DOHH2 (cell line): ENCODE results near the gene CSGALNACT2.

Experiments used
- EZH2phosphoT487 ChIP-seq: fragments of 200-600 bp; sonication (generic); IDR thresholded peaks from 2 replicates; pipeline ENCODE4 v1.6.1; 2017; ENCODE audit warnings: borderline replicate concordance, mild to moderate bottlenecking, antibody characterized with exemption, low read length, moderate library complexity, mixed read lengths
- TF ChIP-seq, protein P1 (sequence below): fragments of 200-600 bp; sonication (generic); IDR thresholded peaks from one replicate; pipeline ENCODE4 v1.5.1; 2014; ENCODE audit warnings: antibody characterized with exemption, mild to moderate bottlenecking, low read depth, low read length; ENCODE audit not compliant: poor library complexity, severe bottlenecking

DNA sequence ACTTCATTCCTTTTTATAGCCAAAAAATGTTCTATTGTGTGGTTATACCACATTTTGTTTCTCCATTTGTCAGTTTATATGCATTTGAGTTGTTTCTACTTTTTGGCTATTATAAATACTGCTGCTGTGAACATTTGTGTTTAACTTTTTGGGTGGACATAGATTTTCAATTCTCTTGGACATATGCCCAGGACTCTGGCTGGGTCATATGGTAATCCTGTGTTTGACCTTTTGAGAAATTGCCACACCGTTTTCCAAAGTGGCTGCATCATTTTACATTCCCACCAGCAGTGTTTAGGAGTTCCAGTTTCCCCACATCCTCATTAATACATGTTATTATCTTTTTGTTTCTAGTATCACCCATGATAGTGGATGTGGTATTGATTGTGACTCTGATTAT, 39.4 kb downstream of the CSGALNACT2 start:
- TF ChIP-seq, protein P1, sequence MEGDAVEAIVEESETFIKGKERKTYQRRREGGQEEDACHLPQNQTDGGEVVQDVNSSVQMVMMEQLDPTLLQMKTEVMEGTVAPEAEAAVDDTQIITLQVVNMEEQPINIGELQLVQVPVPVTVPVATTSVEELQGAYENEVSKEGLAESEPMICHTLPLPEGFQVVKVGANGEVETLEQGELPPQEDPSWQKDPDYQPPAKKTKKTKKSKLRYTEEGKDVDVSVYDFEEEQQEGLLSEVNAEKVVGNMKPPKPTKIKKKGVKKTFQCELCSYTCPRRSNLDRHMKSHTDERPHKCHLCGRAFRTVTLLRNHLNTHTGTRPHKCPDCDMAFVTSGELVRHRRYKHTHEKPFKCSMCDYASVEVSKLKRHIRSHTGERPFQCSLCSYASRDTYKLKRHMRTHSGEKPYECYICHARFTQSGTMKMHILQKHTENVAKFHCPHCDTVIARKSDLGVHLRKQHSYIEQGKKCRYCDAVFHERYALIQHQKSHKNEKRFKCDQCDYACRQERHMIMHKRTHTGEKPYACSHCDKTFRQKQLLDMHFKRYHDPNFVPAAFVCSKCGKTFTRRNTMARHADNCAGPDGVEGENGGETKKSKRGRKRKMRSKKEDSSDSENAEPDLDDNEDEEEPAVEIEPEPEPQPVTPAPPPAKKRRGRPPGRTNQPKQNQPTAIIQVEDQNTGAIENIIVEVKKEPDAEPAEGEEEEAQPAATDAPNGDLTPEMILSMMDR = no peak
- no peak for TF ChIP-seq EZH2phosphoT487
